IMR-90 (cell line): Measurements from ENCODE around the gene BCL2L13. TPM values are rescaled to one million over a fixed set of nuclear protein-coding genes. Genes with fewer than 3 reads are reported as not detected.

ENCODE experiments used
- ATAC-seq: fragments of 200-7000 bp; cut with Tn5 transposase; 2 replicates; pipeline ENCODE4 v1.9.1; 2020; ENCODE audit warnings: low read depth, mild to moderate bottlenecking, moderate library complexity
- BruUV-seq: library from RNA; stranded (reverse); fragments of 400-500 nt; replicated peaks from 2 replicates; lab custom pipeline; 2021; lab: Mats Ljungman, UMichigan
- CTCF ChIA-PET: fragments of 300-600 bp; formaldehyde crosslinking; extraction: SDS; loops from one replicate; lab custom pipeline; 2021; ENCODE audit warnings: antibody characterized with exemption; lab: Yijun Ruan, JAX
- POLR2A ChIA-PET: fragments of 300-600 bp; sonication (Branson Sonifier 250); formaldehyde crosslinking; loops from one replicate; lab custom pipeline; 2022; ENCODE audit warnings: antibody characterized with exemption; ENCODE audit not compliant: unreplicated experiment; lab: Charles Lee
- DNase-seq: peaks from one replicate; pipeline ENCODE4 v3.0.0; 2013
- H2AFZ ChIP-seq: replicated peaks from 2 replicates; pipeline ENCODE3; 2013; ENCODE audit warnings: low read length, mild to moderate bottlenecking; ENCODE audit not compliant: poor library complexity
- H2AK5ac ChIP-seq: 2 replicates; pipeline ENCODE4 v1.6.1; 2013; ENCODE audit warnings: low read depth, low read length, inconsistent platforms
- H2AK9ac ChIP-seq: replicated peaks from 2 replicates; pipeline ENCODE3; 2013; ENCODE audit warnings: mild to moderate bottlenecking, low read depth, low read length, moderate library complexity; ENCODE audit not compliant: poor library complexity
- H2BK120ac ChIP-seq: 2 replicates; pipeline ENCODE4 v1.6.1; 2013; ENCODE audit warnings: low read depth, low read length, inconsistent platforms
- H2BK15ac ChIP-seq: 3 replicates; pipeline ENCODE4 v1.6.1; 2013; ENCODE audit warnings: low read depth, low read length, inconsistent platforms
- H2BK20ac ChIP-seq: 2 replicates; pipeline ENCODE4 v1.6.1; 2013; ENCODE audit warnings: low read depth, mild to moderate bottlenecking, inconsistent platforms, low read length, moderate library complexity
- H2BK5ac ChIP-seq: 2 replicates; pipeline ENCODE4 v1.6.1; 2013; ENCODE audit warnings: mild to moderate bottlenecking, low read depth, low read length, inconsistent platforms; ENCODE audit not compliant: poor library complexity, severe bottlenecking
- H3K14ac ChIP-seq: replicated peaks from 2 replicates; pipeline ENCODE4 v1.6.1; 2013; ENCODE audit warnings: low read depth, low read length, inconsistent platforms
- H3K18ac ChIP-seq: 2 replicates; pipeline ENCODE4 v1.6.1; 2013; ENCODE audit warnings: low read depth, low read length, control low read depth
- H3K23ac ChIP-seq: 2 replicates; pipeline ENCODE4 v1.6.1; 2013; ENCODE audit warnings: low read depth, low read length, inconsistent platforms
- H3K27ac ChIP-seq: 2 replicates; pipeline ENCODE4 v1.5.1; 2013; ENCODE audit warnings: mild to moderate bottlenecking, control low read depth, low read length; ENCODE audit not compliant: insufficient read depth
- H3K27me3 ChIP-seq: 2 replicates; pipeline ENCODE4 v1.6.1; 2013; ENCODE audit warnings: low read length; ENCODE audit not compliant: control insufficient read depth, insufficient read depth
- H3K36me3 ChIP-seq: 2 replicates; pipeline ENCODE4 v1.6.1; 2013; ENCODE audit warnings: low read length, mixed read lengths; ENCODE audit not compliant: control insufficient read depth, insufficient read depth
- H3K4ac ChIP-seq: 2 replicates; pipeline ENCODE4 v1.6.1; 2013; ENCODE audit warnings: low read depth, low read length, inconsistent platforms
- H3K4me1 ChIP-seq: 2 replicates; pipeline ENCODE4 v1.6.1; 2013; ENCODE audit warnings: low read length, mixed read lengths; ENCODE audit not compliant: control insufficient read depth, insufficient read depth
- H3K4me2 ChIP-seq: 2 replicates; pipeline ENCODE4 v1.6.1; 2013; ENCODE audit warnings: low read depth, mild to moderate bottlenecking, control low read depth, low read length, moderate library complexity
- H3K4me3 ChIP-seq: 2 replicates; pipeline ENCODE4 v1.5.1; 2013; ENCODE audit warnings: low read depth, mild to moderate bottlenecking, control low read depth, low read length, moderate library complexity; ENCODE audit not compliant: insufficient read depth
- H3K56ac ChIP-seq: 2 replicates; pipeline ENCODE4 v1.6.1; 2013; ENCODE audit warnings: low read length, inconsistent platforms; ENCODE audit not compliant: insufficient read depth; ENCODE audit errors: extremely low read depth
- H3K79me1 ChIP-seq, 2 experiments: 2 replicates each; pipeline ENCODE4 v1.6.1; 2013; ENCODE audit warnings: low read length in 2 of 2, inconsistent platforms in 1 of 2, low read depth in 1 of 2
- H3K9ac ChIP-seq: 2 replicates; pipeline ENCODE4 v1.6.1; 2013; ENCODE audit warnings: low read depth, low read length, control low read depth
- H3K9me1 ChIP-seq: 2 replicates; pipeline ENCODE4 v1.6.1; 2013; ENCODE audit warnings: low read length, inconsistent platforms; ENCODE audit not compliant: insufficient read depth
- H3K9me3 ChIP-seq: 2 replicates; pipeline ENCODE4 v1.6.1; 2013; ENCODE audit warnings: low read length; ENCODE audit not compliant: control insufficient read depth, insufficient read depth
- H4K20me1 ChIP-seq: 2 replicates; pipeline ENCODE4 v1.6.1; 2013; ENCODE audit warnings: low read length, inconsistent platforms; ENCODE audit not compliant: insufficient read depth
- H4K5ac ChIP-seq: 2 replicates; pipeline ENCODE4 v1.6.1; 2013; ENCODE audit warnings: mild to moderate bottlenecking, low read depth, low read length, control low read depth
- H4K8ac ChIP-seq, 2 experiments: 2 replicates each; pipeline ENCODE4 v1.6.1; 2013; ENCODE audit warnings: low read depth in 2 of 2, low read length in 2 of 2, control low read depth in 1 of 2, inconsistent platforms in 1 of 2
- H4K91ac ChIP-seq: 2 replicates; pipeline ENCODE4 v1.6.1; 2013; ENCODE audit warnings: low read depth, low read length, inconsistent platforms; ENCODE audit not compliant: insufficient read depth
- BHLHE40 ChIP-seq: fragments of 150-350 bp; IDR thresholded peaks from 2 replicates; pipeline ENCODE4 v1.6.1; 2016; ENCODE audit warnings: mild to moderate bottlenecking, low read depth, low read length
- CEBPB ChIP-seq: IDR thresholded peaks from 2 replicates; pipeline ENCODE4 v1.6.1; 2012; ENCODE audit warnings: low read depth, low read length, improper control_type of control experiment
- CHD1 ChIP-seq: IDR thresholded peaks from 2 replicates; pipeline ENCODE4 v1.6.1; 2012; ENCODE audit warnings: low read depth, low read length, improper control_type of control experiment
- CTCF ChIP-seq: conservative IDR thresholded peaks from 2 replicates; pipeline ENCODE4 v1.5.1; 2012; ENCODE audit warnings: mild to moderate bottlenecking, low read depth, low read length, improper control_type of control experiment
- FOS ChIP-seq: fragments of 150-350 bp; IDR thresholded peaks from 2 replicates; pipeline ENCODE4 v1.6.1; 2016; ENCODE audit warnings: low read depth, low read length
- MAFK ChIP-seq: IDR thresholded peaks from 2 replicates; pipeline ENCODE4 v1.6.1; 2012; ENCODE audit warnings: low read depth, low read length, improper control_type of control experiment
- MAZ ChIP-seq: IDR thresholded peaks from 2 replicates; pipeline ENCODE4 v1.6.1; 2012; ENCODE audit warnings: low read depth, mild to moderate bottlenecking, low read length, improper control_type of control experiment, moderate library complexity, borderline replicate concordance
- MXI1 ChIP-seq: IDR thresholded peaks from 2 replicates; pipeline ENCODE4 v1.6.1; 2012; ENCODE audit warnings: low read depth, mild to moderate bottlenecking, low read length, moderate library complexity, borderline replicate concordance
- NFE2L2 ChIP-seq: fragments of 150-350 bp; IDR thresholded peaks from 2 replicates; pipeline ENCODE4 v1.6.1; 2016; ENCODE audit warnings: low read depth, mild to moderate bottlenecking, low read length
- POLR2A ChIP-seq: IDR thresholded peaks from 2 replicates; pipeline ENCODE4 v1.6.1; 2012; ENCODE audit warnings: mild to moderate bottlenecking, low read depth, low read length
- RAD21 ChIP-seq: IDR thresholded peaks from 2 replicates; pipeline ENCODE4 v1.6.1; 2012; ENCODE audit warnings: low read length, improper control_type of control experiment
- RCOR1 ChIP-seq: IDR thresholded peaks from 2 replicates; pipeline ENCODE4 v1.6.1; 2012; ENCODE audit warnings: mild to moderate bottlenecking, low read length, improper control_type of control experiment; ENCODE audit not compliant: insufficient replicate concordance
- RFX5 ChIP-seq: IDR thresholded peaks from 2 replicates; pipeline ENCODE4 v1.8.0; 2012; ENCODE audit warnings: low read depth, mild to moderate bottlenecking, low read length, moderate library complexity
- SMC3 ChIP-seq: fragments of 150-350 bp; IDR thresholded peaks from 2 replicates; pipeline ENCODE4 v1.6.1; 2016; ENCODE audit warnings: low read depth, mild to moderate bottlenecking, antibody characterized with exemption, low read length, moderate library complexity
- WGBS, 2 experiments: methylation state at CpG; one replicate each; pipeline versions ENCODE4 v1.1.5 to v1.1.7; 2013; ENCODE audit warnings: missing lambda C conversion rate in 2 of 2; ENCODE audit not compliant: insufficient read length in 1 of 2; ENCODE audit errors: extremely low coverage in 2 of 2; 5-methylcytosine and 5-hydroxymethylcytosine counted together
- dilution Hi-C: fragments of 300-500 bp; cut with HindIII; formaldehyde crosslinking; loops from one replicate; pipeline ENCODE4 v1.14.3; 2018; ENCODE audit warnings: low sequenced_read_pairs; ENCODE audit not compliant: unreplicated experiment
- in situ Hi-C: fragments of 300-500 bp; cut with MboI; formaldehyde crosslinking; loops from 3 replicates; pipeline ENCODE4 v1.14.3; 2019; ENCODE audit warnings: low sequenced_read_pairs, inconsistent platforms, mixed read lengths
- intact Hi-C: fragments of 100-400 bp; cut with micrococcal nuclease; formaldehyde crosslinking; loops from 2 replicates; pipeline ENCODE4 v1.10.0; 2022
- polyA plus RNA-seq, 3 experiments: library from polyadenylated mRNA; depleted of rRNA; stranded (reverse); fragments of >200 nt; gene quantifications; 2 replicates each; pipeline ENCODE4 v1.2.3, GENCODE V29; 2012; ENCODE audit warnings: low replicate concordance in 1 of 3
- total RNA-seq: library from RNA; depleted of rRNA; stranded (reverse); fragments of >200 nt; gene quantifications from 2 replicates; pipeline ENCODE4 v1.2.3, GENCODE V29; 2012
- TF ChIP-seq, protein P1 (sequence below): fragments of 150-350 bp; IDR thresholded peaks from 2 replicates; pipeline ENCODE4 v1.6.1; 2016; ENCODE audit warnings: low read depth, mild to moderate bottlenecking, low read length, moderate library complexity, borderline replicate concordance
- TF ChIP-seq, protein P2 (sequence below): fragments of 150-350 bp; IDR thresholded peaks from 2 replicates; pipeline ENCODE4 v1.6.1; 2017; ENCODE audit warnings: mild to moderate bottlenecking, antibody characterized with exemption, low read length, low read depth

The BCL2L13 gene
- total and polyA plus RNA-seq, 2 of the 4 experiments (the other 2 are of a cell fraction), result 42.6 to 86.7 TPM

DNA sequence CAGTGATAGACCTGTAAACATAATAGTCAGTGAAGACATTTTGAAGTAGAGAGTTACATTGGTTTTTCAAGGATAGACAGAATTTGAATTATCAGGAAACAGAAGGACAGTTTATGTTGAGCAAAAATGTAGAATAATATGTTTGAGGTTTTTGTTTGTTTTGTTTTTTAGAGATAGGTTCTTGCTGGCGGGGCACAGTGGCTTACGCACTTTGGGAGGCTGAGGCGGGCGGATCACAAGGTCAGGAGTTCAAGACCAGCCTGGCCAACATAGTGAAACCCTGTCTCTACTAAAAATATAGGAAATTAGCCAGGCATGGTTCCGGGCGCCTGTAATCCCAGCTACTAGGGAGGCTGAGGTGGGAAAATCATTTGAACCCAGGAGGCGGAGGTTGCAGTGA is 35.6 kb downstream of the BCL2L13 start:
- Histone ChIP-seq H3K36me3 (peaks cover 4% of the 10 kb centered on the region; the same call in 1 of the 2 replicates), H2BK120ac (no peak overlapping the region), H3K14ac (no peak overlapping the region), H3K18ac (no peak overlapping the region), H2BK20ac (no peak overlapping the region), H2BK15ac (no peak overlapping the region), H4K8ac (no peak overlapping the region; a peak in 1 of 4 replicates), H4K5ac (no peak overlapping the region), H2BK5ac (no peak overlapping the region), H2AK5ac (no peak overlapping the region), H3K4me2 (no peak overlapping the region), H3K4ac (no peak overlapping the region), H3K9me1 (peaks cover 8% of the 10 kb centered on the region), H3K23ac (no peak overlapping the region), H3K4me1 (peaks cover 7% of the 10 kb centered on the region; the same call in 1 of the 2 replicates), H3K79me1 (peaks cover 23 to 56% of the 10 kb centered on the region in 2 experiments), H4K20me1 (peaks cover 4% of the 10 kb centered on the region; the same call in 1 of the 2 replicates), H3K27ac (no peak overlapping the region), H3K56ac (no peak overlapping the region), H3K9ac (no peak overlapping the region), H3K9me3 (no peaks in the 10 kb centered on the region), H2AFZ (no peak overlapping the region), H3K27me3 (no peaks in the 10 kb centered on the region), H3K4me3 (no peak overlapping the region), H2AK9ac (no peak overlapping the region), H4K91ac (no peak overlapping the region)
- dilution Hi-C loops (no loop called here), intact Hi-C loops (no loop called here), in situ Hi-C loops (no loop called here)
- POLR2A ChIA-PET, result no interaction called here
- WGBS, 2 experiments, result 100% methylated on average over 1 of the region's 7 CpGs; no CpG with 5 or more reads in 1 of the 2 experiments
- no TSS peak for BruUV-seq
- TF ChIP-seq, protein P1, sequence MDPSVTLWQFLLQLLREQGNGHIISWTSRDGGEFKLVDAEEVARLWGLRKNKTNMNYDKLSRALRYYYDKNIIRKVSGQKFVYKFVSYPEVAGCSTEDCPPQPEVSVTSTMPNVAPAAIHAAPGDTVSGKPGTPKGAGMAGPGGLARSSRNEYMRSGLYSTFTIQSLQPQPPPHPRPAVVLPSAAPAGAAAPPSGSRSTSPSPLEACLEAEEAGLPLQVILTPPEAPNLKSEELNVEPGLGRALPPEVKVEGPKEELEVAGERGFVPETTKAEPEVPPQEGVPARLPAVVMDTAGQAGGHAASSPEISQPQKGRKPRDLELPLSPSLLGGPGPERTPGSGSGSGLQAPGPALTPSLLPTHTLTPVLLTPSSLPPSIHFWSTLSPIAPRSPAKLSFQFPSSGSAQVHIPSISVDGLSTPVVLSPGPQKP, result no peak
- no peak for TF ChIP-seq SMC3
- no peak for TF ChIP-seq RAD21
- no peak for TF ChIP-seq RFX5
- TF ChIP-seq MAFK, result no peak
- TF ChIP-seq FOS, result no peak
- TF ChIP-seq MAZ, result no peak
- no peak for TF ChIP-seq NFE2L2
- no peak for TF ChIP-seq MXI1
- TF ChIP-seq POLR2A, result no peak
- TF ChIP-seq CHD1, result no peak
- TF ChIP-seq BHLHE40, result no peak
- TF ChIP-seq CEBPB, result no peak
- no peak for TF ChIP-seq CTCF
- TF ChIP-seq, protein P2, sequence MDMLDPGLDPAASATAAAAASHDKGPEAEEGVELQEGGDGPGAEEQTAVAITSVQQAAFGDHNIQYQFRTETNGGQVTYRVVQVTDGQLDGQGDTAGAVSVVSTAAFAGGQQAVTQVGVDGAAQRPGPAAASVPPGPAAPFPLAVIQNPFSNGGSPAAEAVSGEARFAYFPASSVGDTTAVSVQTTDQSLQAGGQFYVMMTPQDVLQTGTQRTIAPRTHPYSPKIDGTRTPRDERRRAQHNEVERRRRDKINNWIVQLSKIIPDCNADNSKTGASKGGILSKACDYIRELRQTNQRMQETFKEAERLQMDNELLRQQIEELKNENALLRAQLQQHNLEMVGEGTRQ, result no peak
- no peak for TF ChIP-seq RCOR1
- ATAC-seq, result no peak
- CTCF ChIA-PET, result no interaction called here
- no peak for DNase-seq
